GM12891 (cell line): ENCODE measurements around the gene DNAH17.

Source experiments
- POLR2A ChIP-seq: IDR thresholded peaks from 2 replicates; pipeline ENCODE4 v1.6.1; 2011; ENCODE audit warnings: low read depth, low read length, control low read depth
- SPI1 ChIP-seq: IDR thresholded peaks from 2 replicates; pipeline ENCODE4 v1.6.1; 2011; ENCODE audit warnings: low read depth, low read length, control low read depth

- TF ChIP-seq POLR2A: no peak
- no peak for TF ChIP-seq SPI1
Observed at GRCh38 chr17:78580277-78580804, 3.1 kb upstream of the DNAH17 start.
